Stimulated activated CD4-positive, alpha-beta T cell treated with anti-CD3 and anti-CD28 coated beads, Interleukin-15, amount 100 ng/mL, for 24 hours (primary cell): Measurements from ENCODE around the gene OCRL.
"Not testable (repeated sequence)": the region's sequence is repeated elsewhere in the genome, so short reads cannot be mapped to it uniquely, and the experiment has no call there.

ENCODE experiments used
- DNase-seq: peaks from one replicate; pipeline ENCODE4 v3.0.0-alpha.2; 2020

OCRL gene

DNA sequence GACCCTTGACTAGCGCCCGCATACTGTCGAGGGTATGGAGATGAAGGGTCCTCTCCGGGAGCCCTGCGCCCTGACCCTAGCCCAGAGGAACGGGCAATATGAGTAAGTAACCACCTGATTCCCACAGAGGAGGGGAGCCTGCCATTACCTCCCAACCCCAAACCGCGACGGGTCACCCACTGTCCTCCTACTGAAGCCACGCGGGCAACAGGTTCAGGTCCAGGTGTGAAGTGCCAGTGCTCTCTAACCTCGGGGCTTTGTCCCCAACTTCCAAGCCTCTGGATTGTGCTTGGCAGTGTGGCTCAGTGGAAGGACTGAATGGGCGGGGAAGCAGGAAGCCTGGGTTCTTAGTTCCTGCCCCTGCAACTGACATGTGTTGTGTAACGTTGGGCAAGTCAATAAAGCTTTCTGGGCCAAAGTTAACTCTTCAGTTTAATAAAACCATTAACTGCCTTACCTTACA is 694 bp downstream of the OCRL start:
- peak; percentile 10 for DNase-seq

DNA sequence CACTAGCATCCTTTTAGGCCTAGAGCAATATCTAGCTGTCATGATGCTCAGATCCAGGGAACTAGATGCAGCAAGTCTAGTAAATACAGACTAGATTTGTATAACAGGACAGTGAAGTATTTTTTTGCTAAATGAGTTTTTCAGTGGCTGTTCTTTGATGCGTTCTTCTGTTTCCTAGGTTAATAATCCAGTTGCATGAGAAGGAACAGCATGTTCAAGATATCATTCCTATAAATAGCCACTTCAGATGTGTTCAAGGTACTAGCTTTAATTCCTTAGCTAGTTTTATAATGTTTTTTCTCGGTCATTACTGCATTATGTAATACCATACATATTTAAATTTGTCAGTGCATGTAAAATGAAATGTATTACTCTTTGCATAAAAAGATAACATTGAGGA is 4.7 kb downstream of the OCRL start:
- no peak for DNase-seq

DNA sequence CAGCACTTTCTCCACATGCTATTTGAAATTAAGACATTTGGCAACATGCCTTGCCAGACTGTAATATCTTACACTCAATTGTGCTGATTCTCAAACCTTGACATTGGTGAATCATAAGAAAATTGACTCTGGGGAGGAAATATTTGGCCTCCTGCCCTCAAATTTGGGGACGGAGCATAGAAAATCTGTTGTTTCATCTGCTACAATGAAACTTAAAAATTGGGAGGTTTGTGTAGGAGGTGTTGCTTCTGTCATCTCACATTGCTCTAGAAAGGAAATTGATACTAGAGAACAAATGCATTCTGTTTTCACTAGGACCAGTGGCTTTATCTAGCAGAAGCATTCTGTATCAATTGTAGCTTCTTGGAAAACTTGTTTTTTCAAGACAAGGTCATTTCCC is 5.3 kb downstream of the OCRL start:
- peak; percentile 5 for DNase-seq

DNA sequence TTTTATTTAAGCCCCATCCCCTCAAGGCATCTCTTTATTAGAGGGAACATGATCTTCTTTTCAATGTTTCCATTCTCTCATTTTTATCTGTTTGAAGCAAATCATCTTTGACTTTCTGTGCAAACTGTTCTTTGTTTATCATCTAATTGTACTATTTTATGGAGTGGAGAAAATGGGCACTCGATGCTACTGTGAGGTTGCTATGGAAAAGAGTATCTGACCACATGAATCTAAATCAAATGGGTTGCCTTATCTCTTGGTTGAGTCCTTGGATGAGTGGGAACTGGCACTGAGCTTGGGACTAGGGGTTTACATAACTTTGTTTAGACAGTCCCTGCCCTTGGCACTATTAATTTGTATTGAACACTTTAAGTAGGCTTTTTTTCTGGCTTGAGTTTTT is 9.1 kb downstream of the OCRL start:
- DNase-seq, result no peak

DNA sequence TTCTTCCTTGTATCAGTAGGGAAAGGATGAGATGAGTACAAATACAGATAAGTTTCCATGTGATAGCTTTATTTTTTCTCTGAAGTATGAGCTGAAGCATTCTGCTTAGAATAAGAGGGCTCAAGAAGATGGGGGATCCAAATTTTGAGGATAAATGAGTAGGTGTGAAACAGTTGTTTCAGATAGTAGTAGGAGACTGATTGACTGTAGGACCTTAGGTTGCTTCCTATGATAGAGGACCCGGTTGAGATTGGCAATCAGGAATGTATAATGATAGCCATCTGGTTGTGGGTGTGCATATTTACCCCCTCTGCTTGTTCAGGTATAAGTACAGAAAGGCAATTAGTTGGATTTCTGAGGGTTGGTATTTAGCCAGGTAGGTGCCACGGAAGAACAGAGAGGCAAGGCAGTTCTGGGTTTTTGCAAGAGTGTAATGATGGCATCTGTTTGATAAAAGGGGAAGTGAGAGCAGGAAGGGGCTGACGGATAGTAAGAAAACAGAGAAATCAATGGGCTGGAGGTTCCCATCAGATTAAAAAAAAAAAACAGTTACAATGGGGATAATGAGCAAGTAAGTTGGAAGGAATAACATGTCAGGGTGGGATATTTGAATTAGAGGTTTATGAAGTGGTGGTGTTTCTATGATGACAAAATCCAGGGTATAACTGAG is 13.7 kb downstream of the OCRL start:
- no peak for DNase-seq

DNA sequence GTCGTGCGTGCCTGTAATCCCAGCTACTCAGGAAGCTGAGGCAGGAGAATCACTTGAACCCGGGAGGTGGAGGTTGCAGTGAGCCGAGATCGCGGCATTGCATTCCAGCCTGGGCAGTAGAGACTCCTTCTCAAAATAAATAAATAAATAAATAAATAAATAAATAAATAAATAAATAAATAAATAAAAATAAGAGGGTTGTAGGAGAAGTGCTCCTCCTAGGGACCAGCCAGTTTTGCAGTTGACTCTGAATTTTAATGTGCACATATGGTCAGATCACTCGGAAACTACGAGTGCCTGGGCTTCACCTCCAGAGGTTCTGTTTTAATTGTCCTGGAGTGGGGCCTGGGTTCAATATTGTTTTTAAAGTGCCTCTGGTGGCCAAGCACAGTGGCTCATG is 14.8 kb downstream of the OCRL start:
- DNase-seq, result not testable (repeated sequence)

DNA sequence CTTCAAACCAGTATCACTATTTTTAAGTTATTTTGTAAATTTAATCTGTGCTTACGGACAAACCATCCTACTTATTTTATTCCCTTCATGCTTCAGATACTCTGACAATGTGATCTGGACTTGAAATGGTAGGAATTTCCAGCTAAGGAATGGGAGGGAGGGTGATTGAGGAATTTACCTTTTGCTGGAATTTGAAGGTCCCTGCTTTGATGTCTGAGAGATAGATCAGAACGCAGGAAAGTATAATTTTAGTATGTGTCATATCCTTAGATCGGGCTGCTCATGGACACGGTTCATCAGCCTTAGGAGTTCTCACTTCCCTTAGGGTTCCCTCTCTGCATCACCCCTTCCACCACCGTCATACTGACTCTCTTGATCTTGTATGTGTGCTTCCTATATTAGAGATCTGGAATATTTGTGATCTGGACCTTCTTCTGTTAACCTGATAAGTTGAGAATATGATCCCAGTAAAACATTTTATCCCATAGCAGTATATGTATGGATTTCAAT is 16.8 kb downstream of the OCRL start:
- DNase-seq, result no peak

DNA sequence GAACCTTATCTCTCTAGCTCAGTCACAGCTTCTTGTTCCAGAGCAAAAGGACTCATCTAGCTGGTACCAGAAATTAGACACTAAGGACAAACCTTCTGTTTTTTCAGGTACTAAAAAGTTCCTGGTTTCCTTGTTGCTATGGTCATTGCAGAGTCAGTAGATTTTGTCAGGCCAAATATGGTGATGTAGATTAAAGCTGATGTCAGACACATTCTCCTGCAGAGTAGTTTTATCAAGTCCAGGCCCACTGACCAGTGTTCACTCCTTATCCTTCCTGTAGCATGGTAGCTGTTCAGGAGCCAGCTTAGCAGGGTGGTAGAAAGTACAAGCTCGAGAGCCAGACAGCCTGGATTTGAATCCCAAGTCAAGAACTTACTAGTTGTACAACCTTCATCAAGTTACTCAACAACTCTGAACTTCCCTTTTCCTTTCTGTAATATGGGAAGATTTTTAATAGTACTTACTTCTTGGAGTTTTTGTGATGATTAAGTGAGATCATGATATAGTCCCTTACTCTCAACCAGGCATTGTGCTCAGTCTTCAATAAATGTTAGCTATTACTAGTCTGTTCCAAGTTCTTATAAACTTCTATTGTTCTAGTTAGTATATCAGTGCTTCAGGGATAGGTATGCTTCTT is 17.9 kb downstream of the OCRL start:
- no peak for DNase-seq

DNA sequence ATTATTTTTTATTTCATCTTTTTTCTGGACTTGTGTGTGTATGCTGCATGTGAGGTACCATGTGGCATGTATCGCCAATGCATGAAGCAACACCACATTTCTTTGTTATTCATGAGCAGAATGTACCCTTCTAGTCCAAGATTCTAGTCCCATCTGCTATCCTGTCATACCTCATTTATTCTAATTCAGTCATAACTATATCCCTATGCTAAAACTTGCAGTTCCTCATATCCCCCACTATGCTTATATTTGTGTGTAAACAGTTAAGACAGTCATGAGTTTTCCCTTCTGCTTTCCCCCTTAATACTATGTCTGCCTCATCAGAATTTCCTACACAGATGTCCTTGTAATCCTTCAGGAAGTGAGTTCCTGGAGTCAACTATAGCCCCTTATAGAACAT is 19.7 kb downstream of the OCRL start:
- DNase-seq, result no peak

DNA sequence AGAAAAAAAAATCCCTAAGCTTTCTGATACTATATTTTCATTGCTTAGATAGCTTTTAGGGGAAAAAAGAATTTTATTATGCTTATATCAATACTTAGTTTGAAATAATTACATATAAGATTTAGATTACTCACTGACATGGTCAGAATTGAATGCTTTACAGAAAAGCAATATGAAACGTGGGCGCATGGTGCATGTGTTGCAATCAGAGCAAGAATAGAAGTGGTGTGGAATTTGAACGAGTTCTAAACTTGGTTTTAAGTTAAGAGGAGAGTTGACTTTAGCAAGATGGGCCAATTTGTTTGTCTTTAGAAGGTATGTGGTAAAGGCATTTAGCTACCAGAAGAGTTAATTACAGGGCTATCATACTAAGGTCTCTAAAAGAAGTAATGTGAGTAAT is 21.4 kb downstream of the OCRL start:
- no peak for DNase-seq

DNA sequence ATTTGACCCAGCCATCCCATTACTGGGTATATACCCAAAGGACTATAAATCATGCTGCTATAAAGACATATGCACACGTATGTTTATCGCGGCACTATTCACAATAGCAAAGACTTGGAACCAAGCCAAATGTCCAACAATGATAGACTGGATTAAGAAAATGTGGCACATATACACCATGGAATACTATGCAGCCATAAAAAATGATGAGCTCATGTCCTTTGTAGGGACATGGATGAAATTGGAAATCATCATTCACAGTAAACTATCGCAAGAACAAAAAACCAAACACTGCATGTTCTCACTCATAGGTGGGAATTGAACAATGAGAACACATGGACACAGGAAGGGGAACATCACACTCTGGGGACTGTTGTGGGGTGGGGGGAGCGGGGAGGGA is 24.3 kb downstream of the OCRL start:
- DNase-seq, result not testable (repeated sequence)

DNA sequence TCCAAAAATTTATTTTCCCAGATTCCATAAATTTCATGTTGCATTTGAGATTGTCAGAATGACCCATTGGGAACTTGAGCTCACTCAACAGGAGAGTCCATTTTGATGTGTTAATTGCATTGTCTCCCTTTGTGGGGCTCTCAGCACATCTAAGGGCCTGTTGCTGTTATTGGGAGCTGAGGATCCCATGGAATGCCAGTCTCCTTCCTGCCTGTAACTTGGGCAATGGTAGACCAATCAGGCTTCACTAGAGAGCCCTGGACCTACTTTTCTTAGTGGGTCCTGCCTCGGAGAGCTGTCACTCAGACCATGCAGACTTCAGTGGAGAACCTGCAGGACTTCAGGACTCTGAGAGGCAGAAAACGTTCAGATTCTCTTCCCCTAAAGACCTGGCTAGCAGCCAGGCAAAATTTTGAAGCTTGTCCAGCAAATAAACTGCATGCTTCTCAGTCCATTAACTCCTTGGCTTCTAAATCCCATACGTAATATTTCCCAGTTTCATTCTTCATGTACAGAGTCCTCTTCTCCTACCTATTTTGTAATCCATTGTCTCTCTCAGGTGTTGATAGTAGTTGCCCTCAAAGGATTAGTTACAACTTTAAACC is 25.1 kb downstream of the OCRL start:
- no peak for DNase-seq

DNA sequence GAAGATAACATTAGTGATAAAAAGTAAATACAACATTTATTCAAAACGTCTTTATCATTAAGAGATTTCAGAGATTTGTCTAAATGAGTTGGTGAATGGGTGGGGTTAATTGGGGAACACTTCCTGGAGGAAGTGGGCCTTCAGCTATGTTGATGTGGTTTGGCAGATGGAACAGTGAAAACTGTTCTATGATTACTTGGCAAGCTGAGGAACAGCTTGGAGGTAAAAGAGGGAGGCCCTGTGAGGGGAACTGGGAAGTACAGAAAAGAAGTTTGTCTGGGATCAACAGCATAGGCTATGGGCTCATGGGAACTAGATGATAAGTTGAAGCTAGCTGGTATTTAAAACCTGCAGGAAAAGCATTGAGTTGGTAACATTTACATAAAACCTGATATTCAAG is 26.0 kb downstream of the OCRL start:
- no peak for DNase-seq

DNA sequence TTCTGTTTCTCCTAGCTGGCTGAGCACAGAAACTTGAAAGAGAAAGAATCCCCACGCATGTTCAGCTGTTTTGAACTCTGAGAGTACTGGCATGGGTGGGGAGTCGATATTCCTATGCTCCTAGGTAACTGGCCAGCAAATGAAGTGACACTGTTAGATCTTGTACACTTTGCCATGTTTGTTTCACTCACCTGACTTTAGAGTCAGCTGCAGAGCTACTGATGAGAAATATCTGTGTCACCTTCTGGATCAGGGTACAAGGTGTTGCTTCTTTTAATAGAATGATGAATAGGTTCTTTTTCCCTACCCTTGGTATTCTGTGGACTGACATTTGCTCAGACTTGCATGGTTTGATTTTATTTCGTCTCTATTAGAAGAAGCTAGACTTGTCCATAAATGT is 28.3 kb downstream of the OCRL start:
- DNase-seq, result no peak

DNA sequence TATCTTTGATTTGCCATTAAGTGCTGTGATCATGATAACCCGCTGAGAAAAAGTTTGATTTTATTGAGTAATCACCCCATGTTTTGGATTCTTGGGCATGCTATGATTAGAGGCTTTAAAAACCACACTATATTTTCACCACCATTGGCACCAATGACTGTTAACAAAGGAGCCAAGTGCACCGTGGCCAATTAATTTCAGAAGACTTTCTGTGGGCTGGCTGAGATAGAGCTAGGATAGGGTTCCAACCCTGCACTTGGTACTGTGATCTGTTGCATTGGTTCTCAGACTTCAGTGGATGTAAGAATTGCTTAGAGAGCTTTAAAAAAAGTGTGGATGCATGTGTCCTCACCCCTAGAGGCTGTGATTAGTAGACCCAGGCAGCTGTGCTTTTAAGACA is 32.4 kb downstream of the OCRL start:
- no peak for DNase-seq

DNA sequence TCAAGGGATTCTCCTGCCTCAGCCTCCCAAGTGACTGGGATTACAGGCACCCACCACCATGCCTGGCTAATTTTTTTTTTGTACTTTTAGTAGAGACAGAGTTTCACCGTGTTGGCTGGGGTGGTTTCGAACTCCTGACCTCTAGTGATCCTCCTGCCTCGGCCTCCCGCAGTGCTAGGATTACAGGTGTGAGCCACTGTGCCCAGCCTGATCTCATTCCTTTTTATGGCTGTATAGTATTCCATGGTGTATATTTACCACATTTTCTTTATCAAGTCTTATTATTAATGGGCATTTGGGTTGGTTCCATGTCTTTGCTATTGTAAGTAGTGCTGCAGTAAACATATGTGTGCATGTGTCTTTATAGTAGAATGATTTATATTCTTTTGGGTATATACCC is 33.6 kb downstream of the OCRL start:
- not testable (repeated sequence) for DNase-seq

DNA sequence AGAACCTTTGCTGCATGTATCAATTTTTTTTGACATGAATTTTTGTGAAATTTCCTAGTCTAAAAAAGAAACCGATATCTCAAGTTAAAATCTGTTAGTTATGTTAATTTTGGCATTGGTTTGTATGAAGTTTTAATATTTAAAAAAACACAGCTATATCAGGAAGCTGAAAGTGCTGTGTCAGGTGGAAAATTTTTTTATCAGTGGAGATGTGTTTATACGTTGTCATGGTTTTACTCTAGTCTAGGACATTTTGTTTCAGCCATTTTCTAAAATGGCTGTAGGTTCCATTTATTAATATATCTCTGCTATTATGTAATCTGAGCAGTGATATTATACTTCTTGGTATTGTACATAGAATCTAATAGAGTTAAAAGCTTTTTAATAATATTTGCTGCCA is 34.2 kb downstream of the OCRL start:
- DNase-seq, result no peak

DNA sequence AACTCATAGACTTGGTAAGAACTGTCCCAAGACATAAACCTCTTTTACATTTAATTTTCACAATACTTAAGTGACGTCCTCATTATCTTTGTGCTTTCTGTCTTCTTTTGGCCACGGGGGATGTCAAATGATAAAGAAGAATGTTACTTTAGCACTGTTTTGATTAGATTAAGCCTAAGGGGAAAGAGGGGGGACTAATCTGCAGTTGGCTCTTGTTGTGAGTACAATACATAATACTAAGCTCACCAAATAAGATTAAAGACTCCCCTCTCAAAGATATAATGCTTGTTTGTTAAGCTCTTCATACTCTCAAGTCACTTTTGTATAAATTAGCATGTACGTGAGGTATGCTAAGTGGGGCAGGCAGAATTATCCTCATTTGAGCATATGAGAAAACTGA is 36.5 kb downstream of the OCRL start:
- no peak for DNase-seq

DNA sequence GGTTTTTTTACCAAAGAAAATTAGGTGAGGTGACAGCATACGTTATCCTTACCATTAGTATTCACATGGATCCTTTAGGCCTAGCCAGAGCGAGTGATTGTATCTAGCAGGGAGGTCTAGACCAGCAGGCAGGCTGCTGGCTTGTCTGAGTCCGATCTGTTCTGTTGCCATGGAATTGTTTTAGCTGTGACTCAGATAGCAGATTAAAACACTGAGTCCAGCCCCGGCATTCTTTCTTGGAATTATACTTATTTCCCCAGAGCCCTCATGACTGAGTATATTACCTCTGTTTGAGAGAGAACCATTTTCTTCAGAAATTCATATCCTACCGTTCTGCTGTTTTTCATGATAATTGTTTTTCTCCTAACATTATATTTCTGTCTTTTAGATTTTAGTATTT is 37.4 kb downstream of the OCRL start:
- DNase-seq, result no peak

DNA sequence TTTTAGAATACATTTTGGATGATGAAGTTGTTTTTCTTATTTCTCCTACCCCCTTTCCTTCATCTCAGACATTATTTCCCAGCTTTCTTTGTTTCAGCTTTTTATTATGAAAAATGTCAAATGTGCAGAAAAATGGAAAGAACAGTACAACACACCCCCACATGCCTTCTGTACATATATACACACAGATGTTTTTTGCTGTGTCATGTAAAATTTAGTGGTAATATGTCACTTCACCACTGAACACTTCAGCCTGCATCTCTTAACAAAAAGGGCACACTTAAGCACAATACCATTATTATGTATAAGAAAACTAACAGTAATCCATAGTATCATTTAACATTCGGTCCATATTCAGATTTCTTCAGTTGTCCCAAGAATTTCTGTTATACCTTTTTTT is 37.8 kb downstream of the OCRL start:
- no peak for DNase-seq

DNA sequence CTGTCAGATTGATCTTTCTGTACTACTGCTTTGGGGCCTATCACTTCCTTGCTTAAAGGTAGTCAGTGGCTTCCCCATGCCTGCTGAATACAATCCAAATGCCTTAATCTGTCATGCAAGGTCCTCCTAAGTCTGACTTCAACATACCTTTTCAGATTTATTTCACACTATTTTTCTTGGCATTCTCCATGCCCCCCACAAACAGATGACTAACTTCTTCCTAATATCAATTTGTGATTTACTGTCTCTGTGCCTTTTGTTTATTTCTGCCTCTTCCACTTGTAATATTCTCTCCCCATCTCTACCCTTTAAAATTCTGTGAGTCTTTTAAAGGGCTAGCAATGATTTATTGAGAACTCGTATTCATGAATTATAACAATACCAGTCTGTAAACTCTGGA is 41.8 kb downstream of the OCRL start:
- DNase-seq, result no peak

DNA sequence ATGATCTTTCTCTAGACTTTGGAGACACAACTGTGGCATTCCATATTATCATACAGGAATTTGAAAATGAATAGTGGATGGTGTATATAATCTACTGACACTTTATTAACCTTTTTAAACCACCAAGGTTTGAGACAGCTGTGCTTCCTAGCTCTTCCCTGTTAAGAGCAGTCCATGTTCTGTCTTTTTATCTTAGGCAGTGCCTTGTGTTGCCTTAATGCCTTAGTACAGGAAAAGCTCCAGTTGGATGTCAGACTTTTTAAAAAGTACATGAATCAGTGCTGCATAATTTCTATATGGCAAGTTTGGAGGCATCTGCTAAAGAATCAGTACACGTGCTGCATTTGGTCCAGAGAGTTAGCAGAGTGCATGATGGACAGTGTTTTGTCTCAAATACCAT is 45.1 kb downstream of the OCRL start:
- DNase-seq, result no peak

DNA sequence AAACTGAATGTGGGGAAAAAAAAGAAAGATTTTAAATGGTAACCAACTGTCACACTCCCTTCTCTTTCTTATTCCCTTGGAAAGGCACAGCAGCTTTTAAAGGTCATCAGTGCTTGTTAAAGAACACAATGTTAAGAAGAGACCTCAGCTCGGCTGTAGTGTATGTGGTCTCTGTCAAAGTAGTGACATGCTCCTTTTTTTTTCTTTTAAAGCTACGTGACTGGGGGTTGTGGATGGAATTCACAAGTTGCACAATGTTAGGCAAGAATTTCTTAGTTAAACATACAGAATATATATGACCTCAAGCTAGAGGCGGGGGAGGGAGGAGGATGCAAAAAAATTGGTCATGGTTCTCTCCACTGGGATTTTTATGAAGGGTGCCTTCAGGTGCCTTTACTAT is 45.6 kb downstream of the OCRL start:
- no peak for DNase-seq

DNA sequence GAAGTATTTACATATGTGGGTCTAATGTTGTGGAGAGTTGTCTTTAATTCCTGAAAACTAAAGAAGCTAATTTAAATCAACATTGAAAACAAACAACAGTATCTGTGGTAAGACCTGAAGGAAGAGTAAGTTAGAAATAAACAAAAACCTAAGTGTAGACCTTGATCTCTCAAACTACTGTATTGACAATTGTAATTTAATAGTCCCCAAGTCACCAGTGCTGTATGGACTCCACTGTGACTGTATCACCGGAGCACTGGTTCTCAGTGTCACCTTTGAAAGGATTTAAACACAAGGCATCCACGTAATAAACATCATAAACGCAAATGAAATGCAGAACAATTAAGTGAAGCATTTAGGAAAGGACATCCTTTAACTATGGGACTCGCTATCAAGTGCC is 46.4 kb downstream of the OCRL start:
- DNase-seq, result no peak

DNA sequence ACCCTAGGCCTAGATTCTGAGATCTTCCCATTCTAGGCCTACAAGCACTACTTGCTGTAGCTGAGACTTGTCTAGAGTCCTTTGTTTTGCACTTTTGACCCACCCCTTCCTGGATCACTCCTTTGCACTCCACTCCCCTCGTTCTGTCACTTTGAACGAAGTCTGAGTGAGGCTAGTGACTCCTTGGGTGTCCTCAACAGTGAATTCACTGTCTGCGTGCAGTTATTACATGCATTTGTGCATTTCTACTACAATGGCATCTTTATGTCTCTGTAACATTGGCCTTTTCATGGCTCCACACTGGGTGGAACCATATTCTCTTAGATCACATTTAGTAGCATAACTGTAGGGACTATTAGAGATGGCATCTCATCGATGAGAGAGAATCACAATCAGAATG is 50.5 kb downstream of the OCRL start:
- DNase-seq, result no peak
